Osteoblast (primary cell): ENCODE results near the gene KLHDC1. TPM values are rescaled to one million over a fixed set of nuclear protein-coding genes. Genes with fewer than 3 reads are reported as not detected.
"Not testable (repeated sequence)": the region's sequence is repeated elsewhere in the genome, so short reads cannot be mapped to it uniquely, and the experiment has no call there.

Source experiments
- DNase-seq: peaks from one replicate; pipeline ENCODE4 v3.0.0; 2011; ENCODE audit warnings: low spot score, mixed read lengths; ENCODE audit not compliant: insufficient read length; ENCODE audit errors: missing footprints
- H2AFZ ChIP-seq: 2 replicates; pipeline ENCODE4 v1.6.0; 2011; ENCODE audit warnings: mild to moderate bottlenecking, low read length
- H3K27ac ChIP-seq: 2 replicates; pipeline ENCODE4 v1.5.1; 2011; ENCODE audit warnings: mild to moderate bottlenecking, low read depth, low read length, moderate library complexity
- H3K27me3 ChIP-seq: 2 replicates; pipeline ENCODE4 v1.6.0; 2012; ENCODE audit warnings: mild to moderate bottlenecking, control low read depth, inconsistent platforms, low read length, moderate library complexity; ENCODE audit not compliant: insufficient read depth
- H3K36me3 ChIP-seq: 2 replicates; pipeline ENCODE4 v1.5.1; 2011; ENCODE audit warnings: mild to moderate bottlenecking, low read length, control low read depth, moderate library complexity; ENCODE audit not compliant: insufficient read depth
- H3K4me1 ChIP-seq: 2 replicates; pipeline ENCODE4 v1.5.1; 2011; ENCODE audit warnings: mild to moderate bottlenecking, low read length, control low read depth, moderate library complexity; ENCODE audit not compliant: insufficient read depth
- H3K4me2 ChIP-seq: 2 replicates; pipeline ENCODE4 v1.6.0; 2011; ENCODE audit warnings: mild to moderate bottlenecking, low read length; ENCODE audit not compliant: insufficient read depth
- H3K4me3 ChIP-seq: fragments of 200-600 bp; sonication (generic); 3 replicates; pipeline ENCODE4 v1.5.1; 2012; ENCODE audit warnings: mild to moderate bottlenecking, low read length, inconsistent platforms; ENCODE audit not compliant: insufficient read depth
- H3K79me2 ChIP-seq: 2 replicates; pipeline ENCODE4 v1.6.0; 2012; ENCODE audit warnings: mild to moderate bottlenecking, low read length, control low read depth, inconsistent platforms; ENCODE audit not compliant: insufficient read depth
- H3K9me3 ChIP-seq: 2 replicates; pipeline ENCODE4 v1.5.1; 2011; ENCODE audit warnings: low read depth, low read length, control low read depth
- H4K20me1 ChIP-seq: 2 replicates; pipeline ENCODE4 v1.6.0; 2012; ENCODE audit warnings: mild to moderate bottlenecking, low read length, control low read depth; ENCODE audit not compliant: insufficient read depth
- total RNA-seq: library from RNA; depleted of rRNA; stranded (reverse); fragments of >200 nt; gene quantifications from 2 replicates; pipeline ENCODE4 v1.2.3, GENCODE V29; 2012
- TF ChIP-seq, protein P1 (sequence below): IDR thresholded peaks from 2 replicates; pipeline ENCODE4 v1.5.1; 2011; ENCODE audit warnings: mild to moderate bottlenecking, low read depth, low read length, moderate library complexity; ENCODE audit errors: extremely low read depth

KLHDC1 gene
- total RNA-seq, 1 donor: 2.9 TPM

DNA sequence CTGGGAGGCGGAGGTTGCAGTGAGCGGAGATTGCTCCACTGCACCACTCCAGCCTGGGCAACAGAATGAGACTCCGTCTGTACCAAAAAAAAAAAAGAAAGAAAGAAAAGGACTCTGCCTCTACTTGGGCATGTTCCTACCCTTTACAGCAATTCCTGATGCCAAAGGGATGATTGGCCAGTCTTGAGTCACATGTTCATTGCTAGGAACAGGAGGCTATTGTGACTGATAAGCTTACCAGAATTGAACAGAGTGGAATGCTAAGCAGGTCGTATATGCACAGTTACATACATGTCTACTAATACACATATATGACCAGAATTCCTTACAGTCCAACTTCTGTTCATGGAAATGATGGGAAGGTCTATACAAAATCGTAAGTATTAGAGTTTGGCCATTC lies 34.3 kb downstream of the KLHDC1 start:
- H3K4me1 ChIP-seq: no peaks in the 10 kb centered on the region
- no peak overlapping the region for H2AFZ ChIP-seq
- H3K4me3 ChIP-seq: no peak overlapping the region
- H3K27me3 ChIP-seq: no peaks in the 10 kb centered on the region
- H3K9me3 ChIP-seq: no peaks in the 10 kb centered on the region
- TF ChIP-seq, protein P1, sequence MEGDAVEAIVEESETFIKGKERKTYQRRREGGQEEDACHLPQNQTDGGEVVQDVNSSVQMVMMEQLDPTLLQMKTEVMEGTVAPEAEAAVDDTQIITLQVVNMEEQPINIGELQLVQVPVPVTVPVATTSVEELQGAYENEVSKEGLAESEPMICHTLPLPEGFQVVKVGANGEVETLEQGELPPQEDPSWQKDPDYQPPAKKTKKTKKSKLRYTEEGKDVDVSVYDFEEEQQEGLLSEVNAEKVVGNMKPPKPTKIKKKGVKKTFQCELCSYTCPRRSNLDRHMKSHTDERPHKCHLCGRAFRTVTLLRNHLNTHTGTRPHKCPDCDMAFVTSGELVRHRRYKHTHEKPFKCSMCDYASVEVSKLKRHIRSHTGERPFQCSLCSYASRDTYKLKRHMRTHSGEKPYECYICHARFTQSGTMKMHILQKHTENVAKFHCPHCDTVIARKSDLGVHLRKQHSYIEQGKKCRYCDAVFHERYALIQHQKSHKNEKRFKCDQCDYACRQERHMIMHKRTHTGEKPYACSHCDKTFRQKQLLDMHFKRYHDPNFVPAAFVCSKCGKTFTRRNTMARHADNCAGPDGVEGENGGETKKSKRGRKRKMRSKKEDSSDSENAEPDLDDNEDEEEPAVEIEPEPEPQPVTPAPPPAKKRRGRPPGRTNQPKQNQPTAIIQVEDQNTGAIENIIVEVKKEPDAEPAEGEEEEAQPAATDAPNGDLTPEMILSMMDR: no peak
- H3K79me2 ChIP-seq: no peaks in the 10 kb centered on the region
- H3K4me2 ChIP-seq: no peak overlapping the region
- no peaks in the 10 kb centered on the region for H3K36me3 ChIP-seq
- no peak overlapping the region for H3K27ac ChIP-seq
- no peaks in the 10 kb centered on the region for H4K20me1 ChIP-seq
- DNase-seq: no peak

DNA sequence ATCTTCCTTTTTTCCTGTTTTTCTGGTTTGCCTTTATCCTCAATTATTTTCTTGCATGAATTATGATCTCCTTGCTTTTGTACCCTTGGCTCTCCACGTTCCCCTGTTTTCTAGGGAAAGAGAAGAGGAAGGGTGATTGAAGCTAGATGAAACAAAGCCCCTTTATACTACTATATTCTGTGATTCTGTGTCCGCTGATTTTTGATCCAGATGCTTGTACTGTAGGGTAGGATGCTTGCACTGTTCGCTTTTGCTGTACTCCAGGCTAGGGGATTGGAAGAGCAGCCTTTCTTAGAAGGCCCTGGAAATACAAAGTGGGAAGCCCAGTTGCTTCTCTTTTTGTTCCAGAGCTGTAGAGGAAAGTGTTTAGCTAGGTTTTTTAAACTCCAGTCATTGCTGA lies 40.0 kb downstream of the KLHDC1 start:
- Histone ChIP-seq H3K4me1 (no peaks in the 10 kb centered on the region), H4K20me1 (no peaks in the 10 kb centered on the region)

DNA sequence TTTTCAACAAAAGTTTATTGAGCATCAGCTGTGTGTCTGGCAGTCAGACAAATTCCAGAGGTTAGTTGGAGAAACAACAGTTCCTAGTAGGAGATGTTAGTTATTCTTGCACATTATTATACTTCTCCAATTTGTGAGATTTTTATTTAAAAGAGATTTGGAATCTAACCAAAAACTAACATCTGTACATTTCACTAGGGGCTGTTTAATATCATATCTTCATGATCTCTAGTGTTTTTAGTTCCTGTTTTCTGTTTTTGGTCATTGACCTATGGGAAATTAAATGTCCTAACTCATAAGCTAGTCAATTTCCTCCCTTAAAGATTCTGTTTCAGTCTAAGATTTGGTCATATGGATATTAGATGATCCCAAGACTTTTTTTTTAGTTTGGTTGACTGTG lies 40.9 kb downstream of the KLHDC1 start:
- TF ChIP-seq, protein P1: no peak
- no peak overlapping the region for H3K27ac ChIP-seq
- no peak for DNase-seq
- no peaks in the 10 kb centered on the region for H3K36me3 ChIP-seq
- H3K79me2 ChIP-seq: no peaks in the 10 kb centered on the region
- H3K9me3 ChIP-seq: no peaks in the 10 kb centered on the region
- no peak overlapping the region for H2AFZ ChIP-seq
- H3K27me3 ChIP-seq: no peaks in the 10 kb centered on the region
- H3K4me3 ChIP-seq: no peak overlapping the region
- H3K4me2 ChIP-seq: no peak overlapping the region
- no peaks in the 10 kb centered on the region for H3K4me1 ChIP-seq
- no peaks in the 10 kb centered on the region for H4K20me1 ChIP-seq

More for the DNA sequence above, 40.0 kb downstream of the KLHDC1 start:
- no peak overlapping the region for H3K27ac ChIP-seq
- no peak for DNase-seq
- no peak overlapping the region for H2AFZ ChIP-seq
- no peaks in the 10 kb centered on the region for H3K79me2 ChIP-seq
- TF ChIP-seq, protein P1: no peak
- no peaks in the 10 kb centered on the region for H3K36me3 ChIP-seq
- no peak overlapping the region for H3K4me3 ChIP-seq
- H3K27me3 ChIP-seq: no peaks in the 10 kb centered on the region
- H3K4me2 ChIP-seq: no peak overlapping the region
- no peaks in the 10 kb centered on the region for H3K9me3 ChIP-seq

DNA sequence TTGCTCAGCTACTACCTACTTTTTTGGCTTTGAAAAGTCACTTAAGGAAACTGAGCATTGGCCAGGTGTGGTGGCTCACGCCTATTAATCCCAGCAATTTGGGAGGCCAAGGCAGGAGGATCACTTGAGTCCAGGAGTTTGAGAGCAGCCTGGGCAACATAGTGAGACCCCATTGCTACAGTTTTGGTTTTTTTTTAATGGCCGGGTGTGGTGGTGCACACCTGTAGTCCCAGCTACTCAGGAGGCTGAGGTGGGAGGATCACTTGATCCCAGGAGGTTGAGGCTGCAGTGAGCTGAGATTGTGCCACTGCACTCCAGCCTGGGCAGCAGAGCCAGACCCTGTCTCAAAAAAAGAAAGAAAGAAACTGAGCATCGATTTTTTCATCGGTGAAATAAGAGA lies 42.7 kb downstream of the KLHDC1 start:
- not testable (repeated sequence) for DNase-seq, H3K36me3 ChIP-seq, H3K4me3 ChIP-seq, H3K27me3 ChIP-seq, H3K9me3 ChIP-seq, H2AFZ ChIP-seq, H3K79me2 ChIP-seq, H3K4me2 ChIP-seq, H3K4me1 ChIP-seq, H3K27ac ChIP-seq, H4K20me1 ChIP-seq
